HG03457 (cell line): ENCODE data around the gene UFSP1.

Source experiments
- ATAC-seq: cut with Tn5 transposase; IDR thresholded peaks from one replicate; pipeline ENCODE4 v1.9.1; 2021; ENCODE audit warnings: moderate number of reproducible peaks; ENCODE audit not compliant: unreplicated experiment

The UFSP1 gene

DNA sequence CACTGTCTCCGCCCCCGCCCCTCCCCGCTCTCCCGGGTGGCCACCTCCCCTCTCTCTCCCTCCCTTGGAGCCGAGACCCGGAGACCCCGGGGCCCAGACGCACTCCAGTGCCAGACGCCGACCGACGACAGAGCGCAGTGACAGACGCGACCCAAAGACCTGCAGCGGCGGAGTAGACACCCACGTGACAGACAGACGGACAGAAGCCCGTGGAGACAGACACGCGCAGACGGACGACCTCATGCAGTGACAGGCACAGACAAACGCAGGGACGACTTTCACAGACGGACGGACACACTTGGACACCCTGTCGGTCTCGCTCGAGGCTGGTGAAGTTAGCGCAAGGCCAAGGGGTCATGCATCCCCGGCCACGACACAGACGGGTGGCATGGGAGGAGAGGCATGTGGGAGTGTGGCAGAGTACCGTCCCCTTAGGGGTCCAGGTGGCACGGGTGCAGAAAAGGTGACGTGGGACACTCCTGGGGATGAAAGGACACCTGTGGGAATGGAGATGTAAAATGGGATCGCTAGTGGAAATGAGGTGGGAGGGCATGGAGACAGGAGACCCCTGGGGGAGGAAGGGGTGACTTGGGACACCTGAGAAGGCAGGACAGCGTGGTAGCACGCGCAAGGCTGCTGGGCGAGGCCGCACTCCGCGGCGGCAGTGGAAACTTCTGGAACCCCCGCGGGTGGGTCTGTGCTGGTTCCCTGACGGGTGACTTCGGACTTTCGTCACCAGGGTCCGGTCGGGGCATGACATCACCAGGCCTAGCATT, 6.6 kb upstream of the UFSP1 start:
- no peak for ATAC-seq

DNA sequence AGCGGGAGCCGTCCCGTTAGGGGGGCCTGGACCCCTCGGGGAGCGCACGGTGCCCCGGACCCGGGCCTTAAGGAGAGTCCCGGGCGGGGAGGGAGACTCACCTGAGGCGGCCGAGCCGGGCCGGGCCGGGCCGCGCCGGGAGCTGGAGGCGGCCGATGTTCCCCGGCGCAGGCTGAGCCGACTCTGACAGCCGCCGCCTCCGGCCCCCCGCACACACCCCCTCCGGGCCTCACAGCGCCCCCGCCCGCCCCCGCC, 6.1 kb upstream of the UFSP1 start, which contains the start of gene ACHE:
ACHE (minus strand) TSS at position 188 of the 255 bp plus-strand sequence. CDS start 1,656 bp downstream, outside the sequence.
- ATAC-seq: no peak

DNA sequence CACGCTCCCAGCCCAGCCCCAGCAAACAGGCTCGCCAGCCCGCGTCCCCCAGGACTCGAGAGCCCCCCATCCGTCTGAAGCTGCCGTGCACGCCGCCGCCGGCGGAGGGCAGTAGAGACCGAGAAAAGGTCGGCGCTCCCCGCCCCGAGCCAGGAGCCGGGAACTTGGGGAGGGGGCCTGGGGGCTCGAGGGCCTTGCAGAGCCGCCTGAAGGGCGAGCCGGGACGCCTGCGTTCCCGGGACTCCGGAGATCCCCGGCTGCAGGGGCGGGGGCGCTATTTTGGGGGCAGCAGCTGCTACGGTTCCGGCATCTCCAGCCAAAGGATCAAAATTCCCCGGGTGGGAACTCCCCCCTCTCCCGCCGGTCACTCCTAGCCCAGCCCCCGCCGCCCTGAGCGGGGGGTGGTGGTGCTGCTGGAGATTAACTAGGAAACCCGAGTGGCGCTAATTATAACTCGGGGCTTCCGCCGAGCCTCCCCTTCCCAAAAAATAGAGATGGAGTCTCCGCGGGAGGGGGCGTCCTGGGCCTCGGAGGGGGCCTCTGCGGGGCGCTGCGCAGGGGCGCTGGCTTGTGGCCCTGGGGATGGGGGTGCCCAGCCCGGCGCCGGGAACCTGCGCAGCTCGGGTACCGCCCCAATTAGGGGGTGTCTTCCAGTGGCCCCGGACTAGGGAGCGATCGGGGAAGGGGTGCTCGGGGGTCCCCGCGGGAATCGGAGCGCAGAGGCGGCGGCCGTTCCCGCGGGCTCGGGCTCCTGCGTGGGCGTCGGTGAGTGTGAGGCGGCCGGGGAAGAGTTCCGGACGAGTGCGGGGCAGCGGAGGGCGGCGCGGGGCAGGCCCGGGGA, 5.6 kb upstream of the UFSP1 start:
- no peak for ATAC-seq

DNA sequence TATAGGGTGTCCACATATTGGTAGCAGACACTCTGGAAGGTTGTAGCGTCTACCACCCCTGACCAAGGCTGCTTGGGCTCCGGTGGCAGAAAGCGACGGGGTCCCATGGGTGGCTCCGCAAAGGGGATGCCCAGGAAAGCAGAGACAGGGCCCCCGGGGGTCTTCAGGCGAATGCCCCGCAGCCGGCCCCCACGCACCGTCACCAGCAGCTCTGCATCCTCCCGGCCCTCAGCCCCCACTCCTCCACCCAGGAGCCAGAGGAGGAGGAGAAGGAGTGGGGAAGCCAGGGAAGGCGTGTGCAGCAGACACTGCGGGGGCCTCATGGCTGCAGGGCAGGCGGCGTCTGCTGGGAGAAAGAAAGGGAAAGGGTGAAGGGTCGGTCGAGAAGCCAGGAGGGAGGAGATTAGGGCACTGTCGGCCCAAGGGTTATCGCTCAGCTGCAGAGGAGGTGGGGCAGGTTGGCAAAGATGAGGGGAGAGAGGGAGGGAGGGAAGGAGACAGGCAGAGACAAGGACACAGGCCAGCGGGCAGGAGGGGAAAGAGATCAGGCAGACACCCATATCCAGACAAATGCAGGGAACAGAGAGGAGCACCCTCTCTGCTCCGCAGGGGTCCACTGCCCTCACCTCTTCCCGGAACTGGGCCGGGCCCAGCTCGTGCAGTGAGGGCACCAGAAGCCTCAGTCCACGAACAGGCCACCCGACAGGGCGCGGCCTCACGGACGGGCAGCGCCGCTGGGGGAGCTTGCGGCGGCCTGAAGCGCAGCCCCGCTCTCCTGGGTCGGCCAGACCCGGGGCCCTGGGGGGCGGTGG, 4.6 kb upstream of the UFSP1 start:
- no peak for ATAC-seq

DNA sequence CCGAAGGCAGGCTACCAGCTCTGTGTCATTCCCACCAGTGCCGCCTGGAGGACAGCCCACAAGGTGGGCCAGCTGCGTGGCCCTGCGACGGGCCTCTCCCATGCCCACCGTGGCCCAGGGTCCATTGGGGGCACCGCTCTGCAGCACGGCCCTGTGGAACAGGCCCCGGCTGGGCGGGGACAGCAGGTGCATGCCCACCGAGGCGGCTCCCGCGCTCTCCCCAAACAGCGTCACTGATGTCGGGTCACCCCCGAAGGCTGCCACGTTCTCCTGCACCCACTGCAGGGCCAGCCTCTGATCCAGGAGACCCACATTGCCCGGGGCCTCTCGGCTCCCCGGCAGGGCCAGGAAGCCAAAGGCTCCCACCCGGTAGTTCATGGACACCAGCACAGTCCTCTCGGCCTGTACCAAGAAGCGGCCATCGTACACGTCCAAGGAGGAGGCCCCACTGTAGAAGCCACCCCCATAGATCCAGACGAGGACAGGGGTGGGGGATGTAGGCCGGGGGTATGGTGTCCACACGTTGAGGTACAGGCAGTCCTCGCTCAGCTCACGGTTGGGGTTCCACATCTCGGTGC, 3.9 kb upstream of the UFSP1 start:
- no peak for ATAC-seq

DNA sequence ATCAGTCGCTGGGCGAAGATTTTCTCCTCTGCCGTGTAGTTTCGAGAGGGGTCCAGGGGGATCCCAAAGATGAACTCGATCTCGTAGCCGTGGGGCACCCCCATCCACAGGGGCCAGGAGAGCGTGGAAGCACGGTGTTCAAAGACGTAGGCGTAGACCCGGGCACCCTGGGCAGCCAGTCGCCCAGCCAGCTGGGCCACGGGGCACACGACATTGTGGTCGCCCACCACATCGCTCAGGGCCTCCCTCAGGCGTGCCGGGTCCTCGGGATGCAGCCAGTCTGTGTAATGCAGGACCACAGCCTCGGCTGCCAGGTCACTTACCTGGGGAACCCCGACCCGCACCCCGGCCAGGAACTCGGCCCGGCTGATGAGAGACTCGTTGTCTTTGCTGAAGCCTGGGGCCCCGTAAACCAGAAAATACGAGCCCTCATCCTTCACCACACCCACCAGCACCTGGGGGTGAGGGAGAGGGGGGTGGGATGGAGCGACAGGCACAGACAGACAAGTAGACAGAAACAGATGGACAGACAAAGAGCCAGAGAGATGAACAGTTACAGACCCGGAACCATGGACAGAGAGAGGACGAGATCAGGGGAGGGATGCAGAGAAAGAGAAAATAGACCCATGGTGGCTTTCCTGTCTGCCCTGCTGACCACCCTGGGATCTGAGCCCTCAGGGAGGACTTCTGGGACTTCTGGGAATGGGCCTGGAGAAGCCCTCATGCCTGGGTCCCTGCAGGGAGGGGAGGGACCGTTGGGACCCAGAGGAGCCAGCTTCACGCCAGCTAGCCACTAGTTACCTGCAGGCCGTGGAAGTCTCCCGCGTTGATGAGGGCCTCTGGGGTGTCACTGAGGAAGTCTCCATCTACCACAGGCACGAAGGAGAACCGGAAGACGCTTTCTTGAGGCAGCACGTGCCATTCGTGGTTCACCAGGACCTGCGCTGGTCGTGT, 3.1 kb upstream of the UFSP1 start:
- no peak for ATAC-seq

DNA sequence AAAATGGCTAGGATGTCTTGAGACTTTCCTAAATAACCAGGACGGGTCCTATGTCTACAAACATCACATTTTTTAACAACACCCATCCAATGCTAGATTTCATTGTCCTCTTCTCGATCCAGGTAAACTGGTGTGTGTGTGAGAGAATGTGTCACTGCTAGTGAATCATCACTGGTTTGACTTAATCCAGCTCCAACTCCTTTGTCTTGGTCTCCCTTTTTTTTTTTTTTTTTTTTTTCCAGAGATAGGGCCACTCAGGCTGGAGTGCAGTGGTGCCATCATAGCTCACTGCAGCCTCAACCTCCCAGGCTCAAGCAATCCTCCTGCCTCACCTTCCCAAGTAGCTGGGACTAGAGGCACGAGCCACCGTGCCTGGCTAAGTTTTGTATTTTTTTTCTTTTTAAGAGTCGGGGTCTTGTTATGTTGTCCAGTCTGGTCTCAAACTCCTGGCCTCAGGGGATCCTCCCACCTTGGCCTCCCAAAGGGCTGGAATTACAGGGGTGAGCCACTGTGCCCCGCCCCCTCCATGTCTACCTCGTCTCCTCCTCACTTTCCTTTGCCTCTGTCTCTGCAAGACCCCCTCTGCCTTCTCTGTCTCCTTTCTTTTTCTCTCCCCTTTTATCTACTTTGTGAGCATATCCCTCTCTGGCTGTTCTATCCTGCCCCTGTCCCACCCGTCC, 2.2 kb upstream of the UFSP1 start:
- no peak for ATAC-seq

DNA sequence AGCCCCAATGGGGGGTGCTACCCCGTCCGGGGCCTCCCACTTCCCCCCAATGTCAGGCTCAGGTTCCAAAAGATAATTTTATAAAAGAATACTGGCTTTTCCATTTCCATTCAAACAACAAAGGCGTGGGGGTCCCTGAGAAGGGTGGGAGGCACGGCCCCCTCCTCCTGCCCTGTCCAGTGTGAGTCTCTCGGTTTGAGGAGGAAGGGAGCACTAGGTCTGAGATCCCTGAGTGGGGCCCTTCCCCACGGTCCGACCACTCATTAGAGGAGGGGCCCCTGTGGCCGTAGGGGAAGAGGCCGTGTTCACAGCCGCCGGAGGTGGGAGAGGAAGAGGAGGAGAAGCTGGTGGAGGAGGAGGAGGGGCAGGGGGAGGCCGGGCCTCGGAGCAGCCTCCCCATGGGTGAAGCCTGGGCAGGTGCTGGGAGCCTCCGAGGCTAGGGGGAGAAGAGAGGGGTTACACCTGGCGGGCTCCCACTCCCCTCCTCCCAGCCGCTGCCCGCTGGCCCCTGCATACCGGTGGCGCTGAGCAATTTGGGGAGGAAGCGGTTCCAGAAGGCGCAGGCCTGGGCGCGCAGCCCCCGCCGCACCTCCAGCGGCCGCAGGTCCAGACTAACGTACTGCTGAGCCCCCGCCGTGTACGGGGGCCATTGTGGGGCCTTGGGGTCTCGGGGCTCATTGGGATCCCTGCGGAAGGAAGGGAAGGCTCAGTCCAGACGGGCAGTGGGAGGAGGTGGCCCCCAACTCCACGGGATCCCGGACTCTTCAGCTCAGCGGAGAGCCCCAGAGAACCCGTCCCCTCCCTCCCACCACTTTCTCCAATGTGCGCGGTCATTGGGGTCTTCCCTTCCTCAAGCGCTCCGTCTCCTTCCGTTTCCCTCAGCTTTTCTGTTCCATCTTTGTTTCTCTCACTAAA, 1.4 kb upstream of the UFSP1 start:
- ATAC-seq: no peak

DNA sequence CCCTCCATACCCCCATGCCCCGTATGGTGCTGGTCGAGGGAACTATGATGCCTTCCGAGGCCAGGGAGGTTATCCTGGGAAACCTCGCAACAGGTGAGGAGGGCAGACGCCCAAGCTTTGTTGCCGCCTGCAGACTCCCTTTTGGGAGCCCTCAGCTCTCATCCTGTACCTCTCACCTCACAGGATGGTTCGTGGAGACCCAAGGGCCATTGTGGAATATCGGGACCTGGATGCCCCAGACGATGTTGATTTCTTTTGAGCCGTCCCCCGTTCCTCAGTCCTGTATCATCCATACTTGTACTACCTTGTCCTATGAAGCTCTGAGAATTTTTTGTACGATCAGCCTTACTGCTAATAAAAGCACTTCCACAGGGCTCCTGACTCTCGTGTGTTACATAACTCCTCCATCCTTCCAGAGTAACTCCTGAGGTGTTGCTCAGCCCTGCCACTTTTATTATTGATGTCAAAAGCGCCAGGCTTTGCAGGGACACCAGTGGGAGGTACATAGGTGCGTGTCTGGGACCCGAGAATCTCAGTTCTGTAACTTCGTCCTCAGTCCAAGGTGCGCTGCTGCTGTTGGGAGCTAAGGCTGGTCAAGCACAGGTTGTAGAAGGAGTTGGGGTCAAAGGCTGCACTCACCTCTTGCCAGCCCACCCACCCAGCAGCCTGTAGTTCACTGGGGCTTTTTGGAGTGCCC, 1.1 kb downstream of the UFSP1 start:
- ATAC-seq: no peak

DNA sequence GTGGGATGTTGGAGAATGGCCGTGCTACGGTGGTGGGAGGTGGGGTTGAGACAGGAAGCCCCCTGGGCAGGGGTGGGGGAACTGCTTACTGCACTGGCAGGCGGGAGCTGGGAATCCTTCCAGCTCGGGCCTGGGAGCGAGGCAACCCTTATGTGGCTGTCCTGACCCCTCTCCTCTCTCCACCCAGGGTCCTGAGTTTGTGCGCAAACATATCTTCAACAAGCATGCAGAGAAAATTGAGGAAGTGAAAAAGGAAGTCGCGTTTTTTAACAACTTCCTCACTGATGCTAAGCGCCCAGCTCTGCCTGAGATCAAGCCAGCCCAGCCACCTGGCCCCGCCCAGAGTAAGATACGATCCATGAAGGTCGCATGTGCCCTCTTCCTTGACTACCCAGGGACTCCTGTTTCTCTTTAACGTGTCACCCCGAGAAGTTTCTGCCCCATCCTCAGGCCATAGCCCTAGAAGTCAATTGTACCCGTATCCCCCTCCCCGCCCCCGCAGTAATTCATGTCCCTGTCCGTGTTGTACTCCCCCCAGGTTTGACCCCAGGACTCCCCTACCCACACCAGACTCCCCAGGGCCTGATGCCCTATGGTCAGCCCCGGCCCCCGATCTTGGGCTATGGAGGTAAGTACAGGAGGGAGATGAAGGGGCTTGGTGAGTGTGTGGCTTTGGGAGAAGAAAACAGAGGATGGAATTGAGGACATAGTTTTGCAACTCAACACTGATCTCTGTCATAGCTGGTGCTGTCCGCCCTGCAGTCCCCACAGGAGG, 1.8 kb downstream of the UFSP1 start:
- ATAC-seq: no peak

DNA sequence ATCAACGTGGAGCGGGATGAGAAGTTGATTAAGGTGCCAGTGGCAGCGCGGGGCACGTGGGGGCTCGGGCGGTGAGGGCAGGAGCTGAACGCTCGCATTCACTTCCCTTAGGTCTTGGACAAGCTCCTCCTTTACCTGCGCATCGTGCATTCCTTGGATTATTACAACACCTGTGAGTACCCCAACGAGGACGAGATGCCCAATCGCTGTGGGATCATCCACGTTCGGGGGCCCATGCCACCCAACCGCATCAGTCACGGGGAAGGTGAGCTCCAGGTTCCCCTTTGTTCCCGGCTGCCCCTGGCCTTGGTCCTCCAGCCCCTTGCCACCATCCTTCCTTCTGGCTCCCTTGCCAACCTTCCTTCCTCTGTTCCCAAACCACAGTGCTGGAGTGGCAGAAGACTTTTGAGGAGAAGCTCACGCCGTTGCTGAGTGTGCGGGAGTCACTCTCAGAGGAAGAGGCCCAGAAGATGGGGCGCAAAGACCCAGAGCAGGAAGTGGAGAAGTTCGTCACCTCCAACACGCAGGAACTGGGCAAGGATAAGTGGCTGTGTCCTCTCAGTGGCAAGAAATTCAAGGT, 2.5 kb downstream of the UFSP1 start:
- ATAC-seq: no peak

DNA sequence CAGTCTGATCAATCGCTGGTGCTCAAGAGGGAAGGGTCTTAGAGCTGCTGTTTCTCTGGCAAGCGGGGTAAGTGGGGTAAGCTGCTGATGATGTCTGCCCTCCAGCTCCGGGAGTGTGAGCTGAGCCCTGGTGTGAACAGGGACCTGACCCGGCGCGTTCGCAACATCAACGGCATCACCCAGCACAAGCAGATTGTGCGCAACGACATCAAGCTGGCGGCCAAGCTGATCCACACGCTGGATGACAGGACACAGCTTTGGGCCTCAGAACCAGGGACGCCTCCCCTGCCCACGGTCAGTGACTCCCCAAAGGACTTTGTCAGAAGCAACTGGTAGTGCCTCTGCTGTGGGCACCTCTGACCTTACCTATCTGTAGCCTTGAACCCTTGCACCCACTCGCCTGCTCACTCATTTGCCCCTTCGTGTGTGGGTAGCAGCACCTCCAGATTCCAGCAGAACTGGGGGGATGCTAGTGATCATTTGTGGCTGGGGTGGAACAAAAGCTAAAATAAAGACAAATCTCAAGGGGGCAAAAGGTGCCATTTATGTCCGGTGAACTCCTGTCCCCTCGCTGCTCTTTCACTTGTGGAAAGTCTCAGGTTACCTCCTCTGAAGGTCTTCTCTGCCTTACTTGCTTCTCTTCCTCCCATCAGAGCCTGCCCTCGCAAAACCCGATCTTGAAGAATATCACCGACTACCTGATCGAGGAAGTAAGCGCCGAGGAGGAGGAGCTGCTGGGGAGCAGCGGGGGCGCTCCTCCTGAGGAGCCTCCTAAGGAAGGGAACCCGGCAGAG, 3.2 kb downstream of the UFSP1 start:
- no peak for ATAC-seq

DNA sequence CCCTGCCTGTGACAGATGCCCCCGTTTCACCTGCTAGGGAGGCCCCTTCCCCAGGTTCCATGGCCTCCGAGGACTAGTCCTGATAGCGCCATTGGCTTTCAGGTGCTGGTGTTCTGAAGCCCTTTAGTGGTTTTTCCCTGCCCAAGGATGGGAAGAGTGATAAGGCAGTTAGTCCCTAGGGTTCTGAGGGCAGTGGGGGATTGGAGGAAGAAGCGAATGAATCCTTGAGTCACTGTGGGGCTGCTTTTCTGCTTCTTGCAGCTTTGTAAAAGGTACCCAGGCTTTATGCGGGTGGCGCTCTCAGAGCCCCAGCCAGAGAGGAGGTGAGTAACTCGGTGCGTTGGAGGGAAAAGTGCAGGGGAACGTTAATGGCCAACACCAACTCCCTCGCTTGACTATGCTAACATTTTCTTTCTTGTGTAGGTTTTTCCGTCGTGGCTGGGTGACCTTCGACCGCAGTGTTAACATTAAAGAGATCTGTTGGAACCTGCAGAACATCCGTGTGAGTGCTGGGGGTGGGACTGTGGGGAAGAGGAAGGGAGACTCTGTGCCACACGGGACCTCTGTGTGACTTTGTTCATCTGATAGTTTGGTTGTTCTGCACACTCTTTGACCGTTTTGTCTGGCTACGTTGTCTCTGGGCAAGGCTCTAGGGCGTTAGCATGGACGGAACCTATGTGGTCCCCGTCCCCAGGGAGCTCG, 3.9 kb downstream of the UFSP1 start:
- no peak for ATAC-seq

DNA sequence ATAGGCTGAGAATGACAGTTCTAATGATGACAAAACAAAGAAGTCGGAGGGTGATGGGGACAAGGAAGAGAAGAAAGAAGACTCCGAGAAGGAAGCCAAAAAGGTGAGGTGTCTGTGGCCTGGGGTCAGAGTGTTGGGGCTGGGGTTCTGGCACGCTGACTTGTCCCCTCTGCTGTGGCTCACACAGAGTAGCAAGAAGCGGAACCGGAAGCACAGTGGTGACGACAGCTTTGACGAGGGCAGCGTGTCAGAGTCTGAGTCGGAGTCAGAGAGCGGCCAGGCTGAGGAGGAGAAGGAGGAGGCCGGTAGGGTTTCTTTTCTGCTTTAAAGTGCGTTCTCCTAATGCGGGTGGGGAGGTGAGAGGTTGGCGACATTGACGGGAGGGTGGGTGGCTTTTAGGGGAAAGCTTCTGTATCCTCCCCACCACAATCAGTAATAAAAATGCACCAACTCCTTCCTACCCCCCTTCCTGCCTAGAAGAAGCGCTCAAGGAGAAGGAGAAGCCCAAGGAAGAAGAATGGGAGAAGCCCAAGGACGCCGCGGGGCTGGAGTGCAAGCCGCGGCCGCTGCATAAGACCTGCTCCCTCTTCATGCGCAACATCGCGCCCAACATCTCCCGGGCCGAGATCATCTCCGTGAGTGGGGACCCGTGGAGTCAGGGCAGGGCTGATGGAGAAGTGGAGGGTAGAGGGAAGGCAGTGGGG, 4.6 kb downstream of the UFSP1 start:
- no peak for ATAC-seq
